Hindlimb muscle (tissue), 1 donor: ENCODE data around the gene PXDC1. TPM values are rescaled to one million over a fixed set of nuclear protein-coding genes. Genes with fewer than 3 reads are reported as not detected.
"Not testable (repeated sequence)": the region's sequence is repeated elsewhere in the genome, so short reads cannot be mapped to it uniquely, and the experiment has no call there.

ENCODE experiments used
- DNase-seq: peaks from one replicate; pipeline ENCODE4 v3.0.0-alpha.2; 2013
- polyA plus RNA-seq: library from polyadenylated mRNA; unstranded; fragments of 120-200 nt; gene quantifications from one replicate; pipeline ENCODE4 v1.2.1, GENCODE V29; 2013; ENCODE audit not compliant: insufficient read length

PXDC1 gene
- polyA plus RNA-seq, 1 donor, result 19.6 TPM

DNA sequence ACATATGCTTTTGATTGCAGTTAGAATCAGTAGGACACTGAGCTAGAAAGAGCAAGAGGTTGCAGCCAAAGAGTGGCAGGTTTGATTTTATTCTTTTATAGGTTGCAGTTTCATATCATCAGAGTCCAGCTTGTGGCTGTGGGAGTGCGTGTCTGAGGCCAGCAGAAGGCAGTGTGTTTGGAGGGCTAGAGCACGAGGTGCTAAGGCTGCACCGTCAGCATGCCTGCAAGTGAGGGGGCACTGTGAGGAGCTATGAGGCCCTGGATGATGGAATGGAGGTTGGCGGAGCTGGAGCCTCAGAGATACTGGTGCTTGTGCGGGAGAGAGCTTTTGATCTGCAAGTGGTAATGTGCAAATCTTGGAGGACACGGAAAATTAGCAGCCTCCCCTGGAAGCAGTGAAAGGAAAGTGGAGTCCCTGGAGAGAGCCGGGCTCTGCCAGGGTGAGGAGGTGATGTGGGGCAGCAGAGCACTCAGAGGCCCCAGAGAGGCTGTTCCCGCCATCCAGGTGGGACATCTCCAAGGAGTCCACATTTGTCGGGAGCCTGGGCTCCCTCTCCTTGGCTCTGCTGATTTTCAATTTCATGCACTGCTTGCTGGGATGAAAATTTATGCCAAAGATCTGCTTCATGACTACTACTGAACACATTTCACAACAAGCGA is 43.6 kb downstream of the PXDC1 start:
- DNase-seq, result no peak

DNA sequence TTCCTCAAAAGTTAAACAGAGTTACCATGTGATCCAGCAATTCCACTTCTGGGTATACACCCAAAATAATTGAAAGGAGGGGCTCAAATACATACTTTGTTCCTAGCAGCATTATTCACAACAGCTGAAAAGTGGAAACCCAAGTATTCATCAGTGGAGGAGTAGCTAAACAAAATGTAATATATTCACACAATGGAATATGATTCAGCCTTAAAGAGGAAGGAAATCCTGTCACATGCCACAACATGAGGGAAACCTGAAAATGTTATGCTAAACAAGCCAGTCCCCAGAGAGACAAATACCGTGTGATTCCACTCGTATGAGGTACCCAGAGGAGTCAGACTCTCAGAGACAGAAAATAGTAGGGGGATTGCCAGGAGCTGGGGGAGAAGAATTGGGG is 44.5 kb downstream of the PXDC1 start:
- no peak for DNase-seq

DNA sequence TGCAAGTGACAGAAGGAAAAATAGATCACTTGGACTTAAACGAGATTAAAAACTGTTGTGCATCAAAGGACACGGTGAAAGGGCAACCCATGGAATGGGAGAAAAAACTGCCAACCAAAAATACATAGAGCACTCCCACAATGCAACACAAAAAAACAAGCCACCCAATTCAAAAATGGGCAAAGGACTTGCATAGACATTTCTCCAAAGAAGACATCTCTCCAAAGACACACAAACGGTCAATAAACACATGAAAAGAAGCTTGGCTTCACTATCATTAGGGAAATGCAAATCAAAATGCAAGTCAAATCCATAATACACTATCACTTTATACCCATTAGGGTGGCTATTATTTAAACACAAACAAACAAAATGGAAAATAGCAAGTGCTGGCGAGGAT is 45.0 kb downstream of the PXDC1 start:
- DNase-seq, result no peak

DNA sequence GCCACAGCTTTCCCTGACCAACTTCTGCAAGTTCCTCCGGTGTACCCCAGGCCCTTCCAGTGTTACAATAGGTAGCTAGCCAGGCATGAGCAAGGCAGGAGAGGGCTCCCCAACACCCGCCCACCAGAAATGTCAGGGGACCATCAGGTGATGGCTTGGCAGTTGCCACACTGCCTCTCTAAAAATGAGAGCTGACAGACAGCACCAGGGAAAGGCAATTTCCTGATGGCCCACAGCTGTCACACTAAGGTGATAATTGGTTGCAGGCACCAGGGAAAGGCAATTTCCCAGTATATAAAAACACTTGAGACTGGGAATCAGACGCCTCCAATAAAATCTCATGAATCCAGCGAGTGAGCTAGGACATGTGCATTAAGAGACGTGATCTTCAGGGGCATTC is 49.9 kb downstream of the PXDC1 start:
- DNase-seq, result no peak

DNA sequence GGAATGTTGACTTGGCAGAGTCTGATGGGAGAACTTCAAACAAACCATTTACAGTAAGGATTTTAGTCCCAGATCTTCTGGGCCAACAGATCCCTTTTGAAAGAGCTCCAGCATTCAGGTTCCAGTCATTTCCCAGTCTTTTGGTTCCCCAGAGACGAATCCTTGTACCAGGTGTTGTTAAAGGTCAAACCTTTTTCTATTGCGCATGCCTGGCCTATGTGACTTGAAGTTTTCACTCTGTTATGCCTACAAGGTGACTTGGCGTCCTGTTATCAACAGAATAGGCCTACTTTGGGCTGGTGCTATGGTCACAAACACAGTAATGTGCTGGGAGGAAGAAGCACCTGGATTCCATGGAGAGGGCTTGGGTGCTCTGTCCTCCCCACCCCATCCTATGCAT is 52.3 kb downstream of the PXDC1 start:
- DNase-seq, result no peak

DNA sequence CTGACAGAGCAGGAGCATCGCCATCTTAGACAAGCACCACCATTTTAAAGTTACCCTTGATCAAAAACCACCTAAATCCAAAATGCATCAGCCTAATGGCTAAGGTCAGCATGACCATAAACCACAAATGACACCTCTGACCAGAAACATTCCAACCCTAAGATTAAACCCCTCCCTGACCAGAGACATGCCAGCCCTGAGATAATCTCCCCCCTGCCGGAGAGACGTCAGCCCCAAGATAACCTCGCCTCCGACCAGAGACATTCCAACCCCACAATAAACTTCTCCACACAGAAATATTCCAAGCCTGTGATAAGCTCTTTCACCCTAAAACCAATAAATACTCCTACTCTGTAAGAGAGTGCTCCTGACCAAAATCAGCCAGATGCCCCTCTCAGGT is 53.5 kb downstream of the PXDC1 start:
- no peak for DNase-seq

DNA sequence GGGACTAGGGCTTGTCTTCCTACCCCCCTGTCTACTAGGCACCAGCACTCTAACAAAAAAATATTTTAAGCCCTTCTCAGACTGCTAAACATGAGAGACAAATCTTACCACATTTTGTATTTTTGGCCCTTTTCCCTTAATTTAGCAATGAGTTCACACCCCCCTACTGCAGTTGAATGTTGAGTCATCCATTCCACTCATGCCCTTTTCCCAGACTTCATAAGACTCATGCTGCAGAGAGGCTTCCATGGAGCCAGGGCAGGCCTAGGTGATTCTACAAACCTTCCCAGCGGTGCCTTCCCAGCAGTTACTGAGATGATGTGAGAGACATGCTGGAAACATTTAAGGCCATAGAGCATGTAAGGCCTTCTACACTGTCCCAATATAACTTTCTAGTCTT is 53.9 kb downstream of the PXDC1 start:
- DNase-seq, result no peak

DNA sequence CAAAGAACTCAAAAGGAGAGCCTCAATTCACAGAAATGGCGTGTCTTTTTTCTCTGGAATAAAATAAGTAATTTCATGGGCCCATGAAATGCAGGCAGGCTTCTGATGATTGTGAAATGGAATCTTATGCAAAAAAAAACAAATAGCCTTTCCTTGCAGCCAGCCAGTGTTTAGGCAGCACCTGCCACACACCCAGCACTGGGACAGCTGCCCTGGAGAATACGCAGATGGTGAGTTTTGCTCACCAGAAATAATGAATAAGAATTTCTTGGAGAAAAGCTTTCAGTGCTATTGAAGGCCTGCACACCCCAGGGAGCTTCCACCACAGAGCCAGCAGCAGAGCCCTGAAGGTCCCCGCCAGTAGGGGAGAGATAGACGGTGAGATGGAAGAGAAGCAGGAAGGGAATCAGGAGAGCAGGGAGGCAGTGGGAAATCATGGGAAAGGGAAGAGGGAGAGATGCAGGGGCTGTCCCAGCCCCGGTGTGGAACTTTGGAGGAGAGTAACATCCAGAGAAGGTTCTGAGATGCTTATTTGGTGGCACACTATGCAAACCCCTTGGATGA is 54.9 kb downstream of the PXDC1 start:
- no peak for DNase-seq

DNA sequence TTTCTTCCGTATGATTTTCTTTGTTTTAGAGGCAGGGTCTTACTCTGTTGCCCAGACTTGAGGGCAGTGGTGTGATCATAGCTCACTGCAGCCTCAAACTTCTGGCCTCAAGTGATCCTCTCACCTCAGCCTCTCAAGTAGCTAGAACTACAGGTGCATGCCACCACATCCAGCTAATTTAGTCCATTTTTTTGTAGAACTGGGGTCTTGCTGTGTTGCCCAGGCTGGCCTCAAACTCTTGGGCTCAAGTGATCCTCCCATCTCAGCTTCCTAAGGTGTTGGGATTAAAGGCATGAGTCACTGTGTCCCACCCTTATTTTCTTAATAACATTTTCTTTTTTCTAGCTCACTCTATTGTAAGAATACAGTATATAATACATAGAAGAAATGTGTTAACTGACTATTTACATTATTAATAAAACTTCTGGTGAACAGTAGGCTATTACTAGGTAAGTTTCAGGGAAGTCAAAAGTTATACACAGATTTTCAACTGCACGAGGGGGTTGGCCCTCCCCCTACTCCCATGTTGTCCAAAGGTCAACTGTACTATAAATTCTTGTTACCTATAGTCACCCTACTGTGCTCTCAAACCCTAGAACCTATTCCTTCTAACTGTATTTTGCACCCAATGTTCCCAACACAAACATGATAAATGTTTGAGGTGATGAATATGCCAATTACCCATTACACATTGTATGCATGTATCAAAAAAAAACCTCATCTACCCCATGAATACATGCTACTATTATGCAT is 56.3 kb downstream of the PXDC1 start:
- DNase-seq, result no peak

DNA sequence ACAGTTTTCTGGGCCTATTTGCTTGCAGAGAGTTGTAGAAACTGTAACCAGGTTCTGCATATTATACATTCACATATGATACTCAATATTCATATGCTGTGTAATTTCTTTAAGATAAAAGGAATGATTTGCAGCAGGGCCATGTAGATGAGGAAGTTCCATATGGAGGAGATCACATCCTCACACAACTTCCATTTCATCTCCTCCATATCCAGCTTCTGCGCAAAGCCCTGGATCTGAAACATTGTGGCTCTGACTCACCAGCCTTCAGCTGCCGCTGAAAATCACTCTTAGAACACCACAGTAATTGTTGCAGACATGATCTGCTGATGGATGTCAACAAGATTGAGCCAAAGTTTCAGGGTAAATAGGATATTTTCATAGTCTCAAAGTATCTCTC is 57.7 kb downstream of the PXDC1 start:
- no peak for DNase-seq

DNA sequence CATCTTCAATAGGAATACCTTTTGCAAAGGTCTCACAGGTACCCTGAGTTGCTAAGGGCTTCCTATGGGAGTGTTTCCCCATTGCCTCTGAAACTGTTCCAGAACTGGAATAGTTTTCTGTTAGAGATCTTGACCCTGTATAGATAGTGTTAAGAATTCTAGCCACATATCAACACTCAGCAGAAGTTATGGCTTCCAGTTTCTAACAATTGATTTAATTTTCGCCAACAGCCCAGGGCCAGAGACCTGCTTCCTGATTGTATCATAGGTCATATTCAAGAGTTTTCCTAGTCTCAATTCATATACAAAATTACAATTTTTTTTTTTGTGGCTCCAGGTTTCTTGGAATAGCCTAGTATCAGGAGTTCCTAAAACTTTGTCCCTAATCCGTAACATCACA is 61.0 kb downstream of the PXDC1 start:
- no peak for DNase-seq

DNA sequence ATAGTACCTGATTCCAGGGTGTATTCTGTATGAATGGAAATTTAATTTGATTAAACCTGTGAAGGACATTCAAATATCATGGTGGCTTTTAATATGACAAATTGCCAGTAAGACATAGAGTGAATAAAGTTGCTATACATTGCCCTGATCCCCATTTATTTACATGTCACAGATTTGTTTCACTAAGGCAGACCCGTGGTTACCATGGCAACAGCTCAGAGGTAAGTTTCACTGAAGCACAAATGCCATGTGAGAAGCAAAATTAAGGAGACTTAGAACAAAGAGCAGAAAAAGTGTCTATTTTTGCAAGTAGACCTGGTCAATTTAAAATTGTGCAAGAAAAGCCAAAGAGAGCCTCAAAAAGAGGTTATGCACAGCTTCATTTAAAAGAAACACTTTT is 63.7 kb downstream of the PXDC1 start:
- no peak for DNase-seq

DNA sequence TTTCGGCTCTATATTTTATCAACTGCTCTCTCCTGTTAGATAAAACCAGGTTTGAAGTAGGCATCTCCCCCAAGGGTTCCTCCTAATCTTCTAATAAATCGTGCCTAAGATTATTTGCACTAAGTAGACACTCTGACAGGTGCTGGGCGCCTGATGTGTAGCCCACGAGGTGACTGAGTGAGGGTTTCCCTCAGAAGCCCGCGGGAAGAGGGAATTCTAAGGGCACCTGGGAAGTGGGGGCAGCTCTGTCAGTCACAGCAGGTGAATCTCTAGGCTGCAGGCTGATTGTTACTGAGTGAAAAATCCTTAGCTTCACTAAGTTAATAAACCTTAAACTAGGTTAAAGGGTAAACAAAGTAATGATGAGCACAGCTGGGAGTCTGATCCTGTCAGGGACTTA is 68.2 kb downstream of the PXDC1 start:
- DNase-seq, result no peak

DNA sequence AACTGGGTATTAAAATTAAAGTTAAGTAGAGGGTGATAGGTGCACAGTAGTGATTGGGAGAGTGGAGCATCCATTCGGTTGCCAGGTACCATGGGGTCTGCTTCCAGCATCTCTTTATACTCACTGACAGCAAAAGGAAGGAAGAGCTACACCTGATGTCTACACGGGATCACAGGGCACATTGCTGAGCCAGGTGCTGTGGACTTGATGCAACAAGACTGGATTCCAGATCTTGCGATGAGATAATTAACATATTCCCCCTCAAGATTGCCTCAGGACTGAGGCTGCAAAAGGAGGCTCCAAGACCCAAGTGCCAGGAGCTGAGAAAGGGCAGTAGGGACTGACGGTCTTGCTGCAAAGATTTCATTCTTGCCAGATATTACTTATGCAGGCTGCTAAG is 72.6 kb downstream of the PXDC1 start:
- DNase-seq, result no peak

DNA sequence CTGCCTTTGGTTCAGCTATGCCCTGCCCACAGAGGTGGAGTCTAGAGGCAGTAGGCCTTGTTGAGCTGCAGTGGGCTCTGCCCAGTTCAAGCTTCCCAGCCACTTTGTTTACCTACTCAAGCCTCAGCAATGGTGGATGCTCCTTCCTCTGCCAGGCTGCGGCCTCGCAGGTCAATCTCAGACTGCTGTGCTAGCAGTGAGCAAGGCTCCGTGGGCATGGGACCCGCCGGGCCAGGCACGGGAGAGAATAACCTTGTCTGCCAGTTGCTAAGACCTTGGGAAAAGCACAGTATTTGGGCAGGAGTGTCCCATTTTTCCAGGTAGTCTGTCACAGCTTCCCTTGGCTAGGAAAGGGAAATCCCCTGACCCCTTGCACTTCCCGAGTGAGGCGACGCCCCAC is 73.8 kb downstream of the PXDC1 start:
- DNase-seq, result not testable (repeated sequence)

DNA sequence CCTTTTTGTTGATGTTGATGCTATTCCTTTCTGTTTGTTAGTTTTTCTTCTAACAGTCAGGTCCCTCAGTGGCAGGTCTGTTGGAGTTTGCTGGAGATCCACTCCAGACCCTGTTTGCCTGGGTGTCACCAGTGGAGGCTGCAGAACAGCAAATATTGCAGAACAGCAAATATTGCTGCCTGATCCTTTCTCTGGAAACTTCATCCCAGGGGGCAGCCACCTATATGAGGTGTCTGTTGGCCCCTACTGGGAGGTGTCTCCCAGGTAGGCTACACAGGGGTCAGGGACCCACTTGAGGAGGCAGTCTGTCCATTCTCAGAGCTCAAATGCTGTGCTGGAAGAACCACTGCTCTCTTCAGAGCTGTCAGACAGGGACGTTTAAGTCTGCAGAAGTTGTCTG is 74.2 kb downstream of the PXDC1 start:
- DNase-seq, result not testable (repeated sequence)

Other genes with a start within 250 kb of the PXDC1 start
- gene FAM50B, start 97.7 kb upstream of the PXDC1 start, polyA plus RNA-seq, result 9.6 TPM